Measurements from ENCODE around the gene NUCKS1.
"Not testable (repeated sequence)": the region's sequence is repeated elsewhere in the genome, so short reads cannot be mapped to it uniquely, and the experiment has no call there.

Gene NUCKS1

DNA sequence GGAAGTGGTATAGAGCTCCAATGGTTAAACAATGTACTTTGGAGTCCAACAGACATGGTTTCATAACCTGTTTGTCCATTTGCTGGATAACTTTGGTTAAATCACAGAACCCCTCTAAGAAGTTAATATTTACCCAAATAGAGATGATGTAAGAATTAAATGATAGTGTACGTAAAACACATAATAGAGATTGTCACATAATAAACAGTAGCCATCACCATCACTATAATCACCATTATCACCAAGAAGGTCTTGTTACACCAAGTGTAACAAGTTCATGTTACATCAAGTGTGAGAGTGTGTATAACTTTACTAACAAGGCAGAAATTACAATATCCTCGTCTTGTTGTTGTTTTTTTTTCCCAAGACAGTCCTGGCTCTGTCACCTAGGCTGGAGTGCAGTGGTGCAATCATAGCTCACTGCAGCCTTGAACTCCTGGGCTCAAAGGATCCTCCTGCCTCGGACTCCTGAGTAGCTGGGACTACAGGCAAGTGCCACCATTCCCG, 23.3 kb downstream of the NUCKS1 start:
- no peak for DNase-seq

DNA sequence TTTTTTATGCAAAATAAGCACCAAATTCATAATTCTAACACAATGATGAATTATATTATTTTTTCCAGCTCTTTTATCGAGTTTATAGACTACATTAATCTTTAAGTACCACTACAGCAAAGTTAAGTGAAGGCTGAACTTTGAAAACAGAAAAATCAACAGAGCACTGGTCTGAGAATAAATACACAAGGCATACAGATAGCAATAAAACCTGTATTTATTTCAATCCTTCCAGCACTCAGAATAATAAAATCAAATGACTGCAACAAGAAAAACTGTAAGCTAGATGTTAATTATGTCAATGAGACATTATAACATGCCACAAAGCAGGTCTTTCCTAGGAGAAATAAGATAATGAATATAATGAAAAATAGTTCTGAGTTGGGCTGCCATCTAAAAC, 24.5 kb downstream of the NUCKS1 start:
- DNase-seq, result no peak

DNA sequence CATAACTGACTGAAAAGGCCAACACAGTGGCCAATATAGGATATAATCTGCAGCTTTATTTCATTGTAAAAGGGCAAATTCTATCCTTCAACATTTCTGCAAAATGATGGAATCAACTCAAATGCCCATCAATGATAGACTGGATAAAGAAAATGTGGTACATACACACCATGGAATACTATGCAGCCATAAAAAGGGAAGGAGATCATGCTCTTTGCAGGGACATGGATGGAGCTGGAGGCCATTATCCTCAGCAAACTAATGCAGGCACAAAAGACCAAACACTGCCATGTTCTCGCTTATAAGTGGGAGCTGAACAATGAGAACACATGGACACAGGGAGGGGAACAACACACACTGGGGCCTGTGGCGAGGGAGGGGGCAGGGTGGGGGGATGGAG, 29.2 kb downstream of the NUCKS1 start:
- DNase-seq, result not testable (repeated sequence)

GRCh38 chr1:205719762-205720161, 30.2 kb downstream of the NUCKS1 start:
- DNase-seq, result no peak

DNA sequence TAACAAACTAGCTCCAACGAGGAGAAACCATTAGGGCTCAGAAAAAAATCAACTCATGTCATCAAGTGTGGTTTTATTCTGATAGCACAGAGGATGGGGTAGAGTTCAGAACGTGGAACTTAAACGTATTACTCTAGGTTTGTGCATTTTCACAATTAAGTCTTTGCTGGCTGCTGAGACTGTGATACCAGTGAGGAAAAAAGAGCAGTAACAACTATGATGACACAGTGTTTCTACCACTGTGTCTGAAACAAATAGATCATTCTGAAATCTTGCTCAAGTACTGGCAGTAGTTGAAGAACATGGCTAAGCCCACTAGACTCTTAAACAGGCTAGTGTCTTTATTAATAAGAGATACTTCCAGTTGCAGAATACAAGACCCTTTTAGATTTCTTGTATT, 31.0 kb downstream of the NUCKS1 start:
- DNase-seq, result no peak

- DNase-seq, result no peak
These were observed 33.4 kb downstream of the NUCKS1 start for GRCh38 chr1:205716371-205717132.

DNA sequence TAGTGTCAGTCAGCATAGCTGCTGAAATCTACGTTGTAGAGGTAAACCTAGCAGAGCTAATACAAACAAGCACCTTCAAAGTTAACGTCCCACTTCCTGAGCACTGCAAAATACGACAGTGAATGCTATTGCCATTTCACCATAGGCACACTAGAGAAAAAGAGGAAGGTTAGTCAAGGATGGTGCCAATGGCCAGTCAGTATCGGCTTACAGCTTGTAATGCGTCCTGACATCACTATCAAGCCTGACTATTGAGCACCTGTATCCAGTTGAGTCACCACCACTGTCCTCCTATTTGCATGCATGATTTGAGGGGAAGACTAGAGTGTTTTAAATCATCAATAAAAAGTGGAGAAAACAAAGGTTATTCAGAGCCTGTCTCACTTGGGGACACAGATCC, 34.4 kb downstream of the NUCKS1 start:
- DNase-seq, result no peak

- DNase-seq, result no peak
These were observed 35.1 kb downstream of the NUCKS1 start for GRCh38 chr1:205714906-205715246.

GRCh38 chr1:205714190-205714905, 35.6 kb downstream of the NUCKS1 start:
- DNase-seq, result no peak

DNA sequence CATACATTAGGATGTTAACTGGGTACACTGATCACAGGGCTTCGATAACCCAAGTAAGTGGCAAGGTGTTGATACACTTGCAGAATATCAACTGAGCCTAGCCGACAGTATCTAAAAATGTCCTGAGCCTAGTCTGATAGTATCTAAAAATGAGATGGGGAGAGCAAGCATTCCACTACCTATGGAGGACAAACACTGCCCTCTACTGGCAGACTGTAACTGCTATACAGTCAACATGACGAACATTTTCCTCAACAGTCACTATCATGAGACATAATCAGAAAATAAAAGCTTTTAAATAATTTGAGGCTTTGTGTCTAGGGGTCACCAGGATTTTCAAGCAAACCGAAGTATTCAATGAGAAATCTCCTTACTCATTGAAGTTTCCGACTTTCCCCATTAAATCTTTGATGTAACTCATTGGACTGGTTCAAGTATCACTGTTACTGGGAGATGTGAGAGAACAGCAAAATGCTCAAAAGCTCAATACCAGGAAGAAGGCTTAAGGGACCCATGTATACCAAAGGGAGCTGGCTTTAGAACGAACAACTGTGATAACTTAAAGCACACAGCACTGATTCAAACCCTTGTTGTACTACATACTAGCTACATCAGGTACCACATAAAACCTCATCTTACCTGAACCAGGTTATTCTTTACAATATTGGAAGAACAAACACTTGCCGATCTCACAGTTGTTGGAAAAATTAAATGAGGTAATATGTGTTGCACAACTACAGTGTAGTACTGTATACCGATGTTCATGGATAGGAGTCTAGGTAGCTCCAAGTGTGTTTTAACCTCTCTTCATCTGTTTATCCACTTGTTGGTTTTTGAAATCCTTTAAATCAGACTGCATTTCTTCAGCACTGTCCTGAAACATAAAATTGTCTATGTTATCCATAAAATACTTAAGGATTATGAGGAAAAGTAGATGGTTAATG, 38.6 kb downstream of the NUCKS1 start:
- peak; percentile 73 for DNase-seq

GRCh38 chr1:205710201-205711062, 39.5 kb downstream of the NUCKS1 start:
- no peak for DNase-seq

DNA sequence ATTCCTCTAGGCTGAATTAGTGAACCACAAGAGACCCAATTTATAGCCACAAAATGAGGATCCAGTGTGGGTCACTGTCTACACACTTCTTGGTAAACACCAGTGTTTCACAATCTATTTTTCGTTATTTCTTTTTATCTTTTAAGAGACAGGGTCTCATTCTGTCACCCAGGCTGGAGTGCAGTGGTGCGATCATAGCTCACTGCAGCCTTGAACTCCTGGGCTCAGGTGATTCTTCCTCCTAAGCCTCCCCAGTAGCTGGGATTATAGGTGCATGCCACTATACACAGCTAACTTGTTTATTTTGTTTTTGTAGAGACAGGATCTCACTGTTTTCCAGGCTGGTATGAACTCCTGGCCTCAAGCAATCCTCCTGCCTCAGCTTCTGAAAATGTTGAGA, 40.3 kb downstream of the NUCKS1 start:
- DNase-seq, result no peak

- DNase-seq, result no peak
These were observed 41.0 kb downstream of the NUCKS1 start for GRCh38 chr1:205709059-205709398.

- DNase-seq, result no peak
These were observed 43.1 kb downstream of the NUCKS1 start for GRCh38 chr1:205706601-205707502.

- DNase-seq, result no peak
These were observed 45.1 kb downstream of the NUCKS1 start for GRCh38 chr1:205704903-205705302.

DNA sequence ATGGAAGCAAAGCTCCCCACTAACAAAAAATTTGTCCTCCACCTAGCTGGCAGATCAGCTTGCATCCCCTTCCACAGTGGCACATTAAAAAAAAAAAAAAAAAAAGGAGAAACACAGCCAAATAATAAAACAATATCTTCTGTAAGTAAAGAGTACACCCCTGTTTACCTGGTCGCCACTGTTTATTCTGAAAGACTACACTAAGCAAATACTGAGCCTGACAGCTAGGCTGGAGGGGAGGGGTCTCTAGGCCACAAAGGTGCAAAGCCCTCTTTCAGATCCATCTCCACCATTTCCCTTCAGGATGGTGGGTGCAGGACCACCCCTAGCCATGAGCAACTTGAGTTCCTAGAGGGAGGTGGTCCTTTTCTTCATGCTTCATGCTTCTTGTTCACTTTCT, 46.9 kb downstream of the NUCKS1 start:
- no peak for DNase-seq

DNA sequence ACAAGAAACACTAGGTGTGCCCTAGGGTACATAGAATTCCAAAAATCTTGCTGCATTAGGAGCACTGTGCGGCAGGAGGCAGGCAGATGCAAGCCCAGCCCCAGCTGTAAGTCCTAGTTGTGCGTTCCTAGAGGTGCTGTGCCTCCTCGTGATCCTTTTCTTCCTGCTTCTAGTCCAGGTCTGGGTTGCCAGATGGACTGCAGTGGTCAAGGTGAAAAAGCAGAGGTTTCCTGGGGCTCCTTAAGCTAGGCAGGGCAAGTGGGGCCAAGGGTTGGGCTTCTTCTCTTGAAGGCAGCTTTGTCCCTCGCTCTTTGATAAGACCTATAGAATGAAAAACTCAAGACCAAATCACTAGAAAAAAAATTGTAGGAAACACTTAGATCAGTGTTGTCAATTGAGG, 48.1 kb downstream of the NUCKS1 start:
- DNase-seq, result no peak

DNA sequence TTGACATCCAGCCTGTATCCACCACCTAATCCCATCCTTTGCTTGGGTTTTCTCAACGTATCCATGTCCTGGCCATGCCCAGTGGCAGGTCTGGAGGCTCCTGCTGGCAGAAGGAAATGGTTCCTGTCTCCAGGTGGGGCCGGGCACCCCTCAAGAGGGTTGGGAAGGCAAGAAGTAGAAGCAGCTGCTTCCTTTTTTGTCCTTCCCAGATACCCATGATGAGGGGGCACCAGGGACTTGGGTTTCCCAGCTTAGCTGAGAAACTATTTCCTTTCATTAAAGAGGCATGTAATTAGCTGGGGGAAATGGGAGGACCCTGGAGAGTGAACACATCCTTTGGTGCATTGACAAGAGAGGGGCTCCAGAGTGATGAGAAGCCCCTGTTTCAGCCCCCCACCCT, 48.6 kb downstream of the NUCKS1 start:
- no peak for DNase-seq

GRCh38 chr1:205700865-205701401, 49.0 kb downstream of the NUCKS1 start:
- no peak for DNase-seq

DNA sequence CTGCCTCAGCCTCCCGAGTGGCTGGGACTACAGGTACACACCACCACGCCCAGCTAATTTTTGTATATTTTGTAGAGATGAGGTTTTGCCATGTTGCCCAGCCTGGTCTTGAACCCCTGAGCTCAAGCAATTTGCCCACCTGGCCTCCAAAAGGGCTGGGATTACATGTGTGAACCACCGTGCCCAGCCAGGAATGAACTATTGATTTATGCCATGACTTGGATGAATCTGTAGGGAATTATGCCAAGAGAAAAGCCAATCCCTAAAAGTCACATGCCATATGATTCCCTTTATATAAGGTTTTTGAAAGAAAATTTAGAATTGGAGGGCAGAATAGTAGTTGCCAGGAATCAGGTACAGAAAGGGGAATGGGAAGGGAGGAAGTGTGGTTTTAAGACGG, 50.6 kb downstream of the NUCKS1 start:
- no peak for DNase-seq

DNA sequence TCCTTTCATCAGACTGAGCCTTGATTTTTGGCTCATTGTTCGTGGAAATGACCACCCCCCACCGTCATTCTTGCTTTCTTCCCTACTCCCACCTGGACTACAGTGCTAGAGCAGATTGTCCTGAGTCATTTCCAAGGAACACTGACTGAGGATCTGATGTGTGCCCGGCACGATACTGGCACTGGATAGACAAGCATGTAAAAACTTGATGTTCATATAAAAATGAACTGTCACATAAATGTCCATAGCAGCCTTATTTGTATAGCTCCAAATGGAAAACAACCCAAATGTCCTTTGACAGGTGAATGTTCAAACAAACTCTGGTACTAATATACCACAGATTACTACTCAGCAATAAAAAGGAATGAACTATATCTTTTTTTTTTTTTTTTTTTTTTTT, 51.1 kb downstream of the NUCKS1 start:
- DNase-seq, result no peak
